ENCODE results near the gene OR8U1.
"Not testable (repeated sequence)": the region's sequence is repeated elsewhere in the genome, so short reads cannot be mapped to it uniquely, and the experiment has no call there.

OR8U1 gene

DNA sequence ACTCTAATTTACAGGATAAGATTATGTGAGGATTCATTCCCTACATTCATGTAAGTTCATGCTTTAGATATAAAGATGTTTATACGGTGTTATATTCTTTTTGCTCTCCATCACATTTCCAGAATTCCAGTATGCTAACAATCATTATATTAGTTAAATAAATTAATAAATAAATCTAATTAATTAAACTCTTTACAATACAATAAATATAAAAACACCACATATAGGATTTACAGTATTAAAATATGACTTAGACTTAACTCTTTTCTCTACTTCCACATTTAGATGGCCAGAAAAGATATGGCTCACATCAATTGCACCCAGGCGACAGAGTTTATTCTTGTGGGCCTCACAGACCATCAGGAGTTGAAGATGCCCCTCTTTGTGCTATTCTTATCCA lies at the start of gene OR8U1:
OR8U1 (plus strand) TSS at position 301 of the 400 bp plus-strand sequence; CDS start at position 301, 0 bp downstream.
- DNase-seq, result no peak

DNA sequence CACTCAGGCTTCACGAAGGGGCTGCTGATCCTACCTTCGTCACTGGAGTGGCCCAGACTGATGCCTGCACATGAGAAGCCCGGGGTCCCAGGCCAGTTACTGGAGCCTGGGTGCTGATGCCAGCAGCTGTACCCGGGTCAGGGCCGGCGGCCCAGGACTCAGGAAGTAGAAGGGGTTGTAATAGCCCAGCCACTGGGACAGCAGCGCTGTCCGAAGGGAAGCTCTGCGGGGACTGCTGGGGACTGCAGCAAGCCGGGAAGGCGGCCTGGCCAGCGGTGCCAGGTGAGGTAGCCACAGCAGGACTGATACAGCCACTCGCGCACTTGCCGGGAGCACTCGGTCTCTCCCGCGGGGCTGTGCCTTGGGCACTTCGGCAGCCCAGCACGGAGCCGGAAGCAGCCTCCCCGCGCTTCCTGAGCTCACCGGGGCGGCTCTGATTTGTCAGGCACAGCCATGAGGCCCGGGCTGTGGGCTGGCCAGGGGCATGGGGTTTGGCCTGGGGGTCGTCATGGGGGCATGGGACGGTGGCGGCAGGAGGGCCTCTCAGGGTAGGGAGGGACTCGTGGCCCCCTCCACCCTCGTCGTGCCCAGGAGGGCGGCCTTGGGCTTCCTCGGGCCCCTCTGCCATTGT lies 43.4 kb upstream of the OR8U1 start:
- no peak for DNase-seq

DNA sequence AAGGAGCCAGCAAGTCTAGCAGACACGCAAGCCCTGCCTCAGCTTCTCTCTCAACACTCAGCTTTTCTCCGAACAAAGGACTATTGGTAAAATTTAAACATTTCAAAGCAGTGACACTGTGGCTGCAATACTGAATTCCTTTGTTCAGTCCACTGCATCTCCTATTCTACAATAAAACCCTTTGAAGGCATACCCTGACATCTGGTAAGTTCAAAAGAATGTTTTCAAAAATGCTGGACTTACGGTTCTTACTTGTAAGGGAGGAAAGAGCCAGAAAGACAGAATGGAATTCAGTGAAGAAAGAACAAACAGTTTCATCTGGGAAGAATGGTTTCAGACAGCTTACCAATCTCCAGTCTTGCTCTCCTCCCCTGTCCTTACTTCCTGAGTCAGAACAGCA lies 42.3 kb upstream of the OR8U1 start:
- no peak for DNase-seq

DNA sequence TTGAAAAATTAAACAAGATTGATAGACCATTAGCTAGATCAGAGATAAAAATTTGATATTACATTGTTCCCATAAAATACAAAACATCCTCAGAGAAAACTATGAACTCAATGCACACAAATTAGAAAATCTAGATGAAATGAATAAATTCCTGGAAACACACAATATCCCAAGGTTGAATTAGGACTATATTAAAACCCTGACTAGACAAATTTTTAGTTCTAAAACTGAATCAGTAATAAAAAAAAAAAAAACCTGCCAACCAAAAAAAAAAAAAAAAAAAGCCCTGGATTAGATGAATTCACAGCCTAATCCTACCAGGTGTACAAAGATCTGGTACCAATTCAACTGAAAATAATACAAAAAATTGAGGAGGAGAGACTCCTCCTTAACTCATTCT lies 35.1 kb upstream of the OR8U1 start:
- no peak for DNase-seq

DNA sequence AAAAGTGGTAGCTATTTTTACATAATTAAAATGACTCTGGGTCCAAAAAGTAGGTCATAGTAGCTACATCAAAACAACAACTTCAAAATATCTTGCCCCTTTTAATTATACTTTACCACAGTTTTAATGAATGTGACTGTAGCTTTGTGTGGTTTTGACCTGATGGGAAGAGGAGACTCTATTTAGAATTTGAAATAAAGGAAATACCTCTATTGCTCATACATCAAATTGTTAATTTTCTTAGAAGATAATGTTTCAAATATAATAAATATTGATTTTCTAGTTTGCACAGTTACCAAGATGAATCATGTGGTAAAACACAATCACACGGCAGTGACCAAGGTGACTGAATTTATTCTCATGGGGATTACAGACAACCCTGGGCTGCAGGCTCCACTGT lies 29.7 kb upstream of the OR8U1 start, which contains the start of gene OR8K1:
OR8K1 (plus strand) TSS at position 301 of the 400 bp plus-strand sequence; CDS start at position 301, 0 bp downstream.
- no peak for DNase-seq

DNA sequence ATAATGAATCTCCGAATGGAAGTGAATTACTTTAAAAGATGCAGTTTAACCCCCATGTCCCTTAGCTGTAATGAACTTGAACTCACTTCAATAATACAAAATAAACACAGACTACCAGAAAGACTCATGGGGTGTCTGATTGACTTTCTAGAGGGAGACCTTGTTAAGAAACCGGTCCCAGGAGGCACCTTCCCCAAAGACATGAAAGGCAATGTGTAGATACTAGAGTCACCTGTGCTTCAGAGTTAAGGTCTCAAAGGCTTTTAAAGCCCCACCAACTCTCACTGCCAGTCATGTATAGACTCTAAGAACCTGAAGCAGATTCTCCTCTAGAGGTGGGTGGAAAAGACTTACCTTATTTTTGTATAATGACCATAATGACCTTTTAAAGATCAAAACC lies 21.4 kb upstream of the OR8U1 start, which contains the start of gene OR8J1:
OR8J1 (plus strand) TSS at position 301 of the 400 bp plus-strand sequence. CDS start 5,956 bp downstream, outside the sequence.
- DNase-seq, result no peak

DNA sequence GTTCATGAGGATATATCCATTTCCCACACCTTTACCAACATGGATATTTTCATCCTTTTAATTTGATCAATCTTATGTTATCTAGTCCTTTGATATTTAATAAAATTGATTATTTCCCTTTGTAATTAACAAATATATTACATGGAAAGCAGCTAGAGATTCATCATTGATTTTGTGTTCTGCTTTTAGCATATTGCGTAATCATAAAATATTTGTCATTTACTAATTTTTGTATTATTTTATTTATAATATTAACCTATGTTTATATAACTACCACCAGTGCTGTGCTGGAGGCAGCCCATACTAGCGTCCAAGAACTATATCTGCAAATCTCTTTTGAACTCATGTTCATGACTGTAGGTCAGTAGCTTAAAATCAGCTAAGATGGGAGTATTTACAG lies 4.7 kb downstream of the OR8U1 start:
- DNase-seq, result no peak

DNA sequence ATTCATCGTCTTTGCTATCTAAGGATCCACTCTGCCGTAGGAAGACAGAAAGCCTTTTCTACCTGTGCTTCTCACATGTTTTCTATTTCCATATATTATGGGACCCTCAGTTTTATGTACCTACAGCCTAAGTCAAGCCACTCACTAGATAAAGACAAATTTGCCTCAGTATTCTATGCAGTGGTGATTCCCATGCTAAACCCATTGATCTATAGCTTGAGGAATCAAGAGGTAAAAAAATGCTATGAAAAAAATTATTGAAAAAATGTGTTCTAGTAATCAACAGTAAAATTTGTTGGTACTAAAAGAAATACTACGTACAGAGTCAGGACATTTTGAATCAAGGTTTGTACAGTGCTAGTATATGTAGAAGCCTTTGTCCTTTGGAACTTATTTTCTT lies 19.0 kb downstream of the OR8U1 start:
- DNase-seq, result no peak

DNA sequence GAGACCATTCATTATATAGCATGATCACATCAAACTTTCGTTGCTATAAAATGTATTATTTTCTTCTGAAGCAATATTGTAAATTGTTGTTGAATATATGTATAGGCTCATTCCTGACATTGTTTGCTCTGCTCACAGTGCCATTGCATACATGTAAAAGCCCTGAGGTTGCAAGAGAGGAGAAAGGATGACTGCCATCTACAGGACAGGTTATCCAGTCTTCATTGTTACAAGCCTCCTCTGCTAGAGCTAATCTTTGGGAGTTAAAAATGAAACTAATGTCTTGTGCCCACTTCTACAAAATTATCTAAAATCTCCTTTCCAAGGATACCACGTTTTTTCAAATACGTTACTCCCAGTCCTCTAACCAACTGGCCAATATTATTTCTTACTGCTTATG lies 20.6 kb downstream of the OR8U1 start:
- DNase-seq, result no peak

DNA sequence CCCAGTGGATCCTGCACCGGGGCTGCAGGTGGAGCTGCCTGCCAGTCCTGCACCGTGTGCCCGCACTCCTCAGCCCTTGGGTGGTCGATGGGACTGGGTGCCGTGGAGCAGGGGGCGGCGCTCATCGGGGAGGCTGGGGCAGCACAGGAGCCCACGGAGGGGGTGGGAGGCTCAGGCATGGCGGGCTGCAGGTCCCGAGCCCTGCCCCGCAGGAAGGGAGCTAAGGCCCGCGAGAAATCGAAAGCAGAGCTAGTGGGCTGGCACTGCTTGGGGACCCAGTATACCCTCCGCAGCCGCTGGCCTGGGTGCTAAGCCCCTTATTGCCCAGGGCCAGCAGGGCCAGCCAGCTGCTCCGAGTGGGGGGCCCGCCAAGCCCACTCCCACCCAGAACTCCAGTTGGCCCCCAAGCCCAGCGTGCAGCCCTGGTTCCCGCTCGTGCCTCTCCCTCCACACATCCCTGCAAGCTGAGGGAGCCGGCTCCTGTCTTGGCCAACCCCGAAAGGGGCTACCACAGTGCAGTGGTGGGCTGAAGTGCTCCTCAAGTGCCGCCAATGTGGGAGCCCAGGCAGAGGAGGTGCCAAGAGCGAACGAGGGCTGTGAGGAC lies 26.5 kb downstream of the OR8U1 start:
- DNase-seq, result not testable (repeated sequence)

DNA sequence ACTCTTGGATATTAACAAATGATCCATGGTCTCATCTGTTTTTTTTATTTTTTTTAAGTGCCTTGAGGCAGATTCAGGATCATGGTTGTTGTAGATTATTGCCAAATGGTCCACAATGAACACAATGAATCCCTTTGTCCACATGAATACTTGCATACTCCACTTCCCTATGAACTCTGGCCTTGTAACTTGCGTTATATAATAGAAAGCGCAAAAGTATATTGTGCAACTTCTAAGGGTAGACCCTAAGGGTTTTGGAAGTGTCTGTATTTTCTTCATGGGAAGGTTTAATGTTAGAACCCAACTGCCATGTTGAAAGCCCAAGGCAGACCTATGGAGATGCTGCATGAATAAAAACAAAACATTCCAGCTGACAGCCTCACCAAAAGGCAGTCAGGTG lies 29.0 kb downstream of the OR8U1 start:
- no peak for DNase-seq

DNA sequence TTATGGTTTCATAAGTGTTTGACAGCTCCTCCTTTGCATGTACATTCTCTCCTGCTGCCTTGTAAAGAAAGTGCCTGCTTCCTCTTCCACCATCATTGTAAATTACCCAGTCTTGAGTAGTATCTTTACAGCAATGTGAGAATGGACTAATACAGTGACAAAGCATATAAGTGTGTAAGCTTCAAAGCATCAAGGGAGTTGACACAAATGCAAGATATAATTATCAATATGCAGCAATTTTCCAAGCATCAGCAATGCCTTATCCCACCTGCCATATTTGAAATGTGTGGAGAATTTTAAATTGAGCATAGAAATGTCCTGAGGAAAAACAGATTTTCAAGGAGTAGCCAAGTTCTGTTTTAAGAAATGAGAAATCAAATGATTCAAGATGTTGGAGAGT lies 35.4 kb downstream of the OR8U1 start:
- no peak for DNase-seq

DNA sequence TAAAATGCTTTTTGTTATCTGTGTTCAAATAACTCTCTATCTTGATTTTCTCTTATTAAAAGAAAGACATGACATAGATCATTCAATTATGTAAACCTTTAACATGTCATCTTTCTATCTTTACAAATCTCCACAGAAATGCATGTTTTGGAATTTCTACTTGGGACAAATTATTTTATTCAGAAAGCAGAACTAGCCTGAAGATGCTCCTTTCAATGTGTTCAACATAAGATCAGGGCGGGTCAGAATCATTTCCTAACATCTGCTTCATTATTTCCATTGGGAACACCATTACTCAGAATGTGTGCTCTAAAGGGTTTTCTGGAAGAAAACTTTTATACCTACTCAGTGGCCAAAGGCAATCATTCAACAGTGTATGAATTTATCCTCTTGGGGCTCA lies 37.0 kb downstream of the OR8U1 start, which contains the start of gene OR5AL1:
OR5AL1 (plus strand) TSS at position 301 of the 400 bp plus-strand sequence.
- no peak for DNase-seq
